Lower lobe of right lung (tissue), 2 donors: ENCODE results near the gene HSPB9. TPM values are rescaled to one million over a fixed set of nuclear protein-coding genes. Genes with fewer than 3 reads are reported as not detected.
A peak's percentile ranks its signal among the peaks of the same experiment; 100 is the strongest.

Source experiments
- ATAC-seq, 2 donors: fragments of 200-7000 bp; cut with Tn5 transposase; one replicate each; pipeline ENCODE4 v1.9.1; 2020 to 2022; ENCODE audit warnings: mild to moderate bottlenecking in 2 of 2, moderate library complexity in 2 of 2
- DNase-seq: peaks from one replicate; pipeline ENCODE4 v3.0.0-alpha.2; 2020
- H3K27ac ChIP-seq: fragments of 200-600 bp; one replicate; pipeline ENCODE4 v1.8.0; 2022
- H3K27me3 ChIP-seq: fragments of 200-600 bp; one replicate; pipeline ENCODE4 v1.8.0; 2022; ENCODE audit warnings: low read depth
- H3K36me3 ChIP-seq: fragments of 200-600 bp; one replicate; pipeline ENCODE4 v1.8.0; 2022; ENCODE audit warnings: mild to moderate bottlenecking
- H3K4me1 ChIP-seq: fragments of 200-600 bp; one replicate; pipeline ENCODE4 v1.8.0; 2022
- H3K4me3 ChIP-seq: fragments of 200-600 bp; one replicate; pipeline ENCODE4 v1.8.0; 2022; ENCODE audit warnings: mild to moderate bottlenecking
- H3K9me3 ChIP-seq: fragments of 200-600 bp; one replicate; pipeline ENCODE4 v1.8.0; 2022
- CTCF ChIP-seq: fragments of 200-600 bp; IDR thresholded peaks from one replicate; pipeline ENCODE4 v1.8.0; 2022; ENCODE audit warnings: antibody characterized with exemption, mild to moderate bottlenecking
- intact Hi-C: fragments of 100-400 bp; cut with DNase I; formaldehyde crosslinking; loops from one replicate; pipeline ENCODE4 v1.11.0; 2022
- total RNA-seq: library from RNA; stranded (reverse); fragmentation: NEBNext Ultra II Directional; extraction: Animal tissue kit (Norgen Biotek cat#: 25700); gene quantifications from one replicate; pipeline ENCODE4 v1.2.1, GENCODE V29; 2021
- donor health status: DM: no; HTN: yes; CAD: no; lungs with severe emphysema.

The HSPB9 gene
- total RNA-seq, 1 donor from 2014 or later, result not detected

DNA sequence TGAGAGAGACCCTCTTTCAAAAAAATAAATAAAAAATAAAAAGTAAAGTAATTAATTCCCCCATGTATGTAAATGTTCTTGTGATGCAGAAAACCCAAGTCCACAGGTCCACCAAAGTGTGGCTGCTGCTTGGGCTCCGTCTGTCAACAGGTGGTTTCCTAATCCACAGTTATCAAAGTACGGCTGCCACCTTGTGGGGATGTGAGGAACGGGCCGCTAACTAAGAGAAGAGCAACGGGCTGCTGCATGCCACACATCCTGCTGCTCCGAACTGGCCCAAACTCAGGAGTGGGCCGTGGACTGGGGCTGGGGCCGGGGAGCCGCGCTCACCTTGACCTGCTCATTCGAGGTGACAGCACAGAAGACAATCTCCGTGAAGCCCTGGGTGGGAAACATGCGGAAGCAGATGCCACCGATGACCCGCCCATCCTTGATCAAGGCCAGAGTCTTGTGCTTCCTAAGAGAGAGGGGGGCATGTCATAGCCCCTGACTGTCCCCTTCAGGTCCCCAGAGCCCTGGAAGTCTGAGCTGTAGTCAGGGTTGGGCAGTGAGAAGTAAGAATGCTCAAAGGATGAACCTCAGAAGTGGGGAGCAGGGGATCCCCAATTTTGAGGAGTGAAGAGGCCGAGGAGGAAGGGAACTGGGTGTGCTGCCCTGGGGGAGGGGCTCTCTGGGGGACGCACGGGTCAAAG, 5.8 kb upstream of the HSPB9 start:
- TF ChIP-seq CTCF, result peak; percentile 88
- H3K27ac ChIP-seq, result no peak overlapping the region
- intact Hi-C loops, result loop anchor here (10.0 kb wide), 1 partner anchor 152 kb away; the partner anchor contains the start of gene CNP
- no peaks in the 10 kb centered on the region for H3K9me3 ChIP-seq
- H3K4me3 ChIP-seq, result no peak overlapping the region
- peak; percentile 28 to 50 for ATAC-seq
- no peaks in the 10 kb centered on the region for H3K27me3 ChIP-seq
- DNase-seq, result peak; percentile 83
- peaks cover 34% of the 10 kb centered on the region for H3K36me3 ChIP-seq
- peaks cover 38% of the 10 kb centered on the region for H3K4me1 ChIP-seq

DNA sequence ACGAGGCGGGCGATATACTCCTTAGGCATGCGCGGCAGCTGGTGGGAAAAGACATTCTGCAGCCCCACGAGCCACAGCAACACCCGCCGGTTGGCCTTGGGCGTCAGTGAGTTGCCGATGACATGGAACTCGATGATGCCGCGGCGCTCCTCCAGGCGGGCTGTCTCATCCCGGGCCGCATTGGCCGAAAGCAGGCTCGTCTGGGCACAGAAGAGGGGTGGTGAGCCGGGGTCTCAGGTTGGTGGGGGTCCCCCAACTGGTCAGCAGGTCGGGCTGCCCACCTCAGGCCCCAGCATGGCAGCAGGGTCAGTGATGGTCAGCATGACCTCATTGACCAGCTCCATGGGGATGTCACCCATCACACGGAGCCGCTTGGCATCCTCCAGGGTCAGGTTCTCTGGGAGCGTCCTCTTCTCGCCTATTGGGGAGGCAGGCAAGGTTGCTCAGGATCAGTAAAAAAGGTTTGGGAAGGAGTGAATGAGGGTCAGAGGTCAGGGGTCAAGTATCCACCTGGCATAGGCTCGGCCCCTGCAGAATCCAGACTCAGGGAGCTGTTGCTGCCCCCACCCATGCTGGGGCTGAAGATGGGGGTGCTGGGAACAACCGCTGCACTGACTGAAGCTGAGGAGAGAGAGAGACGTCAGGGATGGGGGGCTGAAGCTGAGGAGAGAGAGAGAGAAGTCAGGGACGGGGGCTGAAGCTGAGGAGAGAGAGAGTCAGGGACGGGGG, 5.0 kb upstream of the HSPB9 start:
- no peak for ATAC-seq
- H3K27ac ChIP-seq, result no peak overlapping the region
- no peaks in the 10 kb centered on the region for H3K9me3 ChIP-seq
- no peak for DNase-seq
- no peak overlapping the region for H3K4me3 ChIP-seq
- H3K4me1 ChIP-seq, result peaks cover 42% of the 10 kb centered on the region
- intact Hi-C loops, result loop anchor here (10.0 kb wide), 1 partner anchor 153 kb away; the partner anchor contains the start of gene CNP
- H3K36me3 ChIP-seq, result peaks cover 34% of the 10 kb centered on the region
- no peaks in the 10 kb centered on the region for H3K27me3 ChIP-seq
- TF ChIP-seq CTCF, result no peak

- H3K4me3 ChIP-seq, result no peak overlapping the region
- intact Hi-C loops, result loop anchor here (10.0 kb wide), 1 partner anchor 153 kb away; the partner anchor contains the start of gene CNP
- H3K27me3 ChIP-seq, result no peaks in the 10 kb centered on the region
- peaks cover 34% of the 10 kb centered on the region for H3K36me3 ChIP-seq
- ATAC-seq, result no peak
- peaks cover 37% of the 10 kb centered on the region for H3K4me1 ChIP-seq
- TF ChIP-seq CTCF, result no peak
- no peak overlapping the region for H3K27ac ChIP-seq
- DNase-seq, result no peak
- H3K9me3 ChIP-seq, result no peaks in the 10 kb centered on the region
Observed at GRCh38 chr17:42118126-42118510, 4.5 kb upstream of the HSPB9 start.

GRCh38 chr17:42118545-42118944, 4.1 kb upstream of the HSPB9 start:
- Histone ChIP-seq H3K4me1 (peaks cover 33% of the 10 kb centered on the region), H3K9me3 (no peaks in the 10 kb centered on the region), H3K27me3 (no peaks in the 10 kb centered on the region), H3K36me3 (peaks cover 30% of the 10 kb centered on the region), H3K27ac (no peak overlapping the region), H3K4me3 (no peak overlapping the region)
- DNase-seq (no peak), ATAC-seq (no peak)
- TF ChIP-seq CTCF, result peak; percentile 46
- intact Hi-C loops, result loop anchor here (10.0 kb wide), 1 partner anchor 154 kb away; the partner anchor contains the start of gene CNP

DNA sequence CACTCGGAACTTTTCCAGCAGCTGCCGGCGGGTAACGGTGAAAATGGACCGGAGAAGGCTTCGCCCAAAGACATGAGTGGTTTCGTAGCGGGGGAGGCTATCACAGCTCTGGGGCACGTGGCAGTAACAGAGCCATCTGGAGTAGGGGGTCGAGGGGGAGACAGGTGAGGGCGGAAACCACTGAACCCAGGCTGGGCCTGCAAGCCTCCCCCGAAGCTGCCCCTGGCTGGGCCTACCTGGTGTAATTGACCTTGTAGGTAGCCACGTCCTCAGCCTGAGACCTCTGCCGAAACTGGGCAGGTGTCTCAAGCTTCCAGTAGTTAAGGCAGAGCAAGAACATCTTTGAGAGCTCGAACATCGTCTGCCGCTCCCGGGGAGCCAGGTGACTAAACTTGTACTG, 3.3 kb upstream of the HSPB9 start:
- Histone ChIP-seq H3K27ac (no peak overlapping the region), H3K4me3 (no peak overlapping the region), H3K9me3 (no peaks in the 10 kb centered on the region), H3K36me3 (peaks cover 31% of the 10 kb centered on the region), H3K4me1 (peaks cover 32% of the 10 kb centered on the region), H3K27me3 (no peaks in the 10 kb centered on the region)
- intact Hi-C loops, result loop anchor here (10.0 kb wide), 1 partner anchor 154 kb away; the partner anchor contains the start of gene CNP
- ATAC-seq (no peak), DNase-seq (no peak)
- TF ChIP-seq CTCF, result no peak
